H1 (cell line): ENCODE data around the gene WDR91. TPM values are rescaled to one million over a fixed set of nuclear protein-coding genes. Genes with fewer than 3 reads are reported as not detected.

ENCODE experiments used
- CHD2 ChIP-seq: IDR thresholded peaks from 2 replicates; pipeline ENCODE4 v1.6.1; 2012; ENCODE audit warnings: low read length, improper control_type of control experiment
- E2F6 ChIP-seq: IDR thresholded peaks from 2 replicates; pipeline ENCODE4 v1.6.1; 2012; ENCODE audit warnings: inconsistent platforms
- EZH2 ChIP-seq: fragments of 200-600 bp; sonication (generic); IDR thresholded peaks from 2 replicates; pipeline ENCODE4 v1.7.1; 2012; ENCODE audit warnings: low read depth, mild to moderate bottlenecking, moderate library complexity, low read length, inconsistent platforms; ENCODE audit not compliant: severe bottlenecking
- GTF2F1 ChIP-seq: IDR thresholded peaks from 2 replicates; pipeline ENCODE4 v1.6.1; 2012; ENCODE audit warnings: low read depth, low read length, improper control_type of control experiment, borderline replicate concordance
- POLR2AphosphoS5 ChIP-seq: IDR thresholded peaks from 2 replicates; pipeline ENCODE4 v1.6.1; 2011; ENCODE audit warnings: low read depth, low read length
- RXRA ChIP-seq: IDR thresholded peaks from 2 replicates; pipeline ENCODE4 v1.6.1; 2011; ENCODE audit warnings: low read depth, mild to moderate bottlenecking, low read length, moderate library complexity; ENCODE audit not compliant: insufficient read depth
- TBP ChIP-seq: IDR thresholded peaks from 2 replicates; pipeline ENCODE4 v1.6.1; 2011; ENCODE audit warnings: low read depth, low read length, improper control_type of control experiment
- polyA plus RNA-seq, 7 experiments: library from polyadenylated mRNA; depleted of rRNA in 3 of 7; stranded (reverse) in 5 of 7; unstranded in 2 of 7; fragments of >200 nt in 5 of 7; fragments of 200-250 nt in 2 of 7; gene quantifications; 1 replicate in 5 of 7; 2 replicates in 1 of 7; 4 replicates in 1 of 7; pipeline versions ENCODE4 v1.2.1 to v1.2.3, GENCODE V29; 2011 to 2013; ENCODE audit warnings: missing spikeins in 2 of 7, mixed read lengths in 2 of 7
- total RNA-seq: library from RNA; stranded (reverse); fragmentation: NEBNext Ultra II Directional; extraction: Animal tissue kit (Norgen Biotek cat#: 25700); gene quantifications from 2 replicates; pipeline ENCODE4 v1.2.1, GENCODE V29; 2021
- TF ChIP-seq, protein P1 (sequence below): fragments of 300-600 bp; sonication (generic); IDR thresholded peaks from 2 replicates; pipeline ENCODE4 v1.7.1; 2012; ENCODE audit warnings: low read length, moderate library complexity, mild to moderate bottlenecking, inconsistent platforms; ENCODE audit not compliant: insufficient replicate concordance
- TF ChIP-seq, protein P2 (sequence below), 3 experiments: IDR thresholded peaks; 1 replicate in 2 of 3; 2 replicates in 1 of 3; pipeline versions ENCODE4 v1.5.1 to v1.6.1; 2011; ENCODE audit warnings: low read length in 3 of 3, mild to moderate bottlenecking in 3 of 3, inconsistent platforms in 2 of 3, low read depth in 1 of 3, moderate library complexity in 1 of 3; ENCODE audit not compliant: insufficient read depth in 1 of 3; ENCODE audit errors: control extremely low read depth in 1 of 3

The WDR91 gene
- total and polyA plus RNA-seq, 2 of the 8 experiments (the other 6 are each of a cell fraction or from before 2014, with no cell fraction given): 8.2 to 14.7 TPM

DNA sequence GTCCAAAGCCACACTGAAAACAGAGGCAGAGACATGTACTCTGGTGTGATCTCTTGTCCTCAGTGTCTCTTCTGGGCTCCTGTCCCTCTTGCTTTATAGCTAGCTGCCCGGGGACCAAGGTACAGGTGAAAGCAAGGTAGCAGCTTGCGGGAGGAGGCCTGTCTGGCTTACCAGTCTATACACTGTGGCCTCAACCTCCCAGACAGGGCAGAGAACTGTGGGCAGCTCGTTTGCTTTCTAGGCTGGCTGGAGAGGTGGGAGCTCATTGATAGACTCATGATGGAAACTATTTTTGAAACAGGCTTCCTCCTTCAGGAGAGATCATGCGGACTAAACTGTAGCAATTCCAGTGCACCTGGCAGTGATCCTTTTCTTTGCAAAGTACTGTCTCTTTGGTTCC lies 45.5 kb downstream of the WDR91 start (continued):
- TF ChIP-seq, protein P1, sequence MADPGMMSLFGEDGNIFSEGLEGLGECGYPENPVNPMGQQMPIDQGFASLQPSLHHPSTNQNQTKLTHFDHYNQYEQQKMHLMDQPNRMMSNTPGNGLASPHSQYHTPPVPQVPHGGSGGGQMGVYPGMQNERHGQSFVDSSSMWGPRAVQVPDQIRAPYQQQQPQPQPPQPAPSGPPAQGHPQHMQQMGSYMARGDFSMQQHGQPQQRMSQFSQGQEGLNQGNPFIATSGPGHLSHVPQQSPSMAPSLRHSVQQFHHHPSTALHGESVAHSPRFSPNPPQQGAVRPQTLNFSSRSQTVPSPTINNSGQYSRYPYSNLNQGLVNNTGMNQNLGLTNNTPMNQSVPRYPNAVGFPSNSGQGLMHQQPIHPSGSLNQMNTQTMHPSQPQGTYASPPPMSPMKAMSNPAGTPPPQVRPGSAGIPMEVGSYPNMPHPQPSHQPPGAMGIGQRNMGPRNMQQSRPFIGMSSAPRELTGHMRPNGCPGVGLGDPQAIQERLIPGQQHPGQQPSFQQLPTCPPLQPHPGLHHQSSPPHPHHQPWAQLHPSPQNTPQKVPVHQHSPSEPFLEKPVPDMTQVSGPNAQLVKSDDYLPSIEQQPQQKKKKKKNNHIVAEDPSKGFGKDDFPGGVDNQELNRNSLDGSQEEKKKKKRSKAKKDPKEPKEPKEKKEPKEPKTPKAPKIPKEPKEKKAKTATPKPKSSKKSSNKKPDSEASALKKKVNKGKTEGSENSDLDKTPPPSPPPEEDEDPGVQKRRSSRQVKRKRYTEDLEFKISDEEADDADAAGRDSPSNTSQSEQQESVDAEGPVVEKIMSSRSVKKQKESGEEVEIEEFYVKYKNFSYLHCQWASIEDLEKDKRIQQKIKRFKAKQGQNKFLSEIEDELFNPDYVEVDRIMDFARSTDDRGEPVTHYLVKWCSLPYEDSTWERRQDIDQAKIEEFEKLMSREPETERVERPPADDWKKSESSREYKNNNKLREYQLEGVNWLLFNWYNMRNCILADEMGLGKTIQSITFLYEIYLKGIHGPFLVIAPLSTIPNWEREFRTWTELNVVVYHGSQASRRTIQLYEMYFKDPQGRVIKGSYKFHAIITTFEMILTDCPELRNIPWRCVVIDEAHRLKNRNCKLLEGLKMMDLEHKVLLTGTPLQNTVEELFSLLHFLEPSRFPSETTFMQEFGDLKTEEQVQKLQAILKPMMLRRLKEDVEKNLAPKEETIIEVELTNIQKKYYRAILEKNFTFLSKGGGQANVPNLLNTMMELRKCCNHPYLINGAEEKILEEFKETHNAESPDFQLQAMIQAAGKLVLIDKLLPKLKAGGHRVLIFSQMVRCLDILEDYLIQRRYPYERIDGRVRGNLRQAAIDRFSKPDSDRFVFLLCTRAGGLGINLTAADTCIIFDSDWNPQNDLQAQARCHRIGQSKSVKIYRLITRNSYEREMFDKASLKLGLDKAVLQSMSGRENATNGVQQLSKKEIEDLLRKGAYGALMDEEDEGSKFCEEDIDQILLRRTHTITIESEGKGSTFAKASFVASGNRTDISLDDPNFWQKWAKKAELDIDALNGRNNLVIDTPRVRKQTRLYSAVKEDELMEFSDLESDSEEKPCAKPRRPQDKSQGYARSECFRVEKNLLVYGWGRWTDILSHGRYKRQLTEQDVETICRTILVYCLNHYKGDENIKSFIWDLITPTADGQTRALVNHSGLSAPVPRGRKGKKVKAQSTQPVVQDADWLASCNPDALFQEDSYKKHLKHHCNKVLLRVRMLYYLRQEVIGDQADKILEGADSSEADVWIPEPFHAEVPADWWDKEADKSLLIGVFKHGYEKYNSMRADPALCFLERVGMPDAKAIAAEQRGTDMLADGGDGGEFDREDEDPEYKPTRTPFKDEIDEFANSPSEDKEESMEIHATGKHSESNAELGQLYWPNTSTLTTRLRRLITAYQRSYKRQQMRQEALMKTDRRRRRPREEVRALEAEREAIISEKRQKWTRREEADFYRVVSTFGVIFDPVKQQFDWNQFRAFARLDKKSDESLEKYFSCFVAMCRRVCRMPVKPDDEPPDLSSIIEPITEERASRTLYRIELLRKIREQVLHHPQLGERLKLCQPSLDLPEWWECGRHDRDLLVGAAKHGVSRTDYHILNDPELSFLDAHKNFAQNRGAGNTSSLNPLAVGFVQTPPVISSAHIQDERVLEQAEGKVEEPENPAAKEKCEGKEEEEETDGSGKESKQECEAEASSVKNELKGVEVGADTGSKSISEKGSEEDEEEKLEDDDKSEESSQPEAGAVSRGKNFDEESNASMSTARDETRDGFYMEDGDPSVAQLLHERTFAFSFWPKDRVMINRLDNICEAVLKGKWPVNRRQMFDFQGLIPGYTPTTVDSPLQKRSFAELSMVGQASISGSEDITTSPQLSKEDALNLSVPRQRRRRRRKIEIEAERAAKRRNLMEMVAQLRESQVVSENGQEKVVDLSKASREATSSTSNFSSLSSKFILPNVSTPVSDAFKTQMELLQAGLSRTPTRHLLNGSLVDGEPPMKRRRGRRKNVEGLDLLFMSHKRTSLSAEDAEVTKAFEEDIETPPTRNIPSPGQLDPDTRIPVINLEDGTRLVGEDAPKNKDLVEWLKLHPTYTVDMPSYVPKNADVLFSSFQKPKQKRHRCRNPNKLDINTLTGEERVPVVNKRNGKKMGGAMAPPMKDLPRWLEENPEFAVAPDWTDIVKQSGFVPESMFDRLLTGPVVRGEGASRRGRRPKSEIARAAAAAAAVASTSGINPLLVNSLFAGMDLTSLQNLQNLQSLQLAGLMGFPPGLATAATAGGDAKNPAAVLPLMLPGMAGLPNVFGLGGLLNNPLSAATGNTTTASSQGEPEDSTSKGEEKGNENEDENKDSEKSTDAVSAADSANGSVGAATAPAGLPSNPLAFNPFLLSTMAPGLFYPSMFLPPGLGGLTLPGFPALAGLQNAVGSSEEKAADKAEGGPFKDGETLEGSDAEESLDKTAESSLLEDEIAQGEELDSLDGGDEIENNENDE: no peak
- TF ChIP-seq, protein P2, sequence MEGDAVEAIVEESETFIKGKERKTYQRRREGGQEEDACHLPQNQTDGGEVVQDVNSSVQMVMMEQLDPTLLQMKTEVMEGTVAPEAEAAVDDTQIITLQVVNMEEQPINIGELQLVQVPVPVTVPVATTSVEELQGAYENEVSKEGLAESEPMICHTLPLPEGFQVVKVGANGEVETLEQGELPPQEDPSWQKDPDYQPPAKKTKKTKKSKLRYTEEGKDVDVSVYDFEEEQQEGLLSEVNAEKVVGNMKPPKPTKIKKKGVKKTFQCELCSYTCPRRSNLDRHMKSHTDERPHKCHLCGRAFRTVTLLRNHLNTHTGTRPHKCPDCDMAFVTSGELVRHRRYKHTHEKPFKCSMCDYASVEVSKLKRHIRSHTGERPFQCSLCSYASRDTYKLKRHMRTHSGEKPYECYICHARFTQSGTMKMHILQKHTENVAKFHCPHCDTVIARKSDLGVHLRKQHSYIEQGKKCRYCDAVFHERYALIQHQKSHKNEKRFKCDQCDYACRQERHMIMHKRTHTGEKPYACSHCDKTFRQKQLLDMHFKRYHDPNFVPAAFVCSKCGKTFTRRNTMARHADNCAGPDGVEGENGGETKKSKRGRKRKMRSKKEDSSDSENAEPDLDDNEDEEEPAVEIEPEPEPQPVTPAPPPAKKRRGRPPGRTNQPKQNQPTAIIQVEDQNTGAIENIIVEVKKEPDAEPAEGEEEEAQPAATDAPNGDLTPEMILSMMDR (IDR thresholded peaks at IDR 0.05; ENCODE audit: control extremely low read depth in 1 of 3, insufficient read depth in 1 of 3, low read depth in 1 of 3, low read length in 3 of 3): no peak
- no peak for TF ChIP-seq TBP
- TF ChIP-seq POLR2AphosphoS5: no peak
- no peak for TF ChIP-seq GTF2F1
- TF ChIP-seq EZH2: no peak
- TF ChIP-seq CHD2: no peak
- no peak for TF ChIP-seq RXRA
- no peak for TF ChIP-seq E2F6
